HG03097 (cell line): ENCODE data around the gene SLC16A5.

Experiments used
- ATAC-seq: cut with Tn5 transposase; IDR thresholded peaks from one replicate; pipeline ENCODE4 v1.9.1; 2021; ENCODE audit not compliant: unreplicated experiment, low FRiP score

The SLC16A5 gene

DNA sequence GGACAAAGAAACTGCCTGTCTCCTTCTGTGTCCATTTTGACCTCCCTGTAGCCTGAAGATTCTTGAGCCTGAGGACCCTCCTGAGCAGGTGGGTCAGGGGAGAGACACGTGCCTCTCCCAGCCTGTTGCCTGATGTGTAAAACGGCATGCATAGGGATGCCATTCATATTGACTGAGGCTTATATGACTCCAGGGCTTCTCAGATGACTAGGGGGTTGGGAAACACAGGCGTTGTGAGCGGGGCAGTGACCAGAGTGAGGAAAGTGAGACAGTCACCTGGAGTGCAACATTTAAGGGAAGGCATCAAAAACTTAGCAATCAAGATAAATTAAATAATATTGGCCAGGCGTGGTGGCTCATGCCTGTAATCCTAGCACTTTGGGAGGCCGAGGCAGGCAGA lies 5.1 kb upstream of the SLC16A5 start:
- ATAC-seq: no peak

GRCh38 chr17:75084039-75084660 lies 3.6 kb upstream of the SLC16A5 start:
- no peak for ATAC-seq

DNA sequence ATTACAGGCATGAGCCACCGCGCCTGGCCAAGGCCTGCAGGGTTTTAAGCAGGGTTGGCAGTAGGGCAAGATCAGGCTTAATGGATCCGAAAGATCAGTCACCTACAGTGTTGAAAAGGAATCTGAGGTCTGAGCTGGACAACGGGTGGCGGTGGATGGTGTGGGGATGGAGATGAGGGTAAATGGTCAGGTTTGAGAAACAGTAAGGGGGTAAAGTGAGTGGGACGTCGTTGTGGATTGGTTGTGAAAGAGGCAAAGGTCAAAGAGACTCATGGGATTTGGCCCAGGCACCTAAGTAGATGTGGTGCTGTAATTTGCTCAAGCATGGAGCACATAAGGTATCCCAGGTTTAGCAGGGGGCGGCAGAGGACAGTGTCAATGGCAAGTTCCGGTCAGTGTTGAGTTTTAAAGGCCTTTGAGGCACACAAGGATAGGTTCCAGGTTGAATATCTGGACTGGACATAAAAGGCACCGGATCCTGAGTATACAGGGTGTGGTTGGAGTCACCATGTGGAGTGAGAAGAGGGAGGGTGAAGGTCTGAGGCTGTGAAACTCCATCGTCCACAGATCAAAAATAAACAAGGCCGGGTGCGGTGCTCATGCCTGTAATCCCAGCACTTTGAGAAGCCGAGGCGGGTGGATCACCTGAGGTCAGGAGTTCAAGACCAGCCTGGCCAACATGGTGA lies 1.1 kb upstream of the SLC16A5 start:
- ATAC-seq: no peak

DNA sequence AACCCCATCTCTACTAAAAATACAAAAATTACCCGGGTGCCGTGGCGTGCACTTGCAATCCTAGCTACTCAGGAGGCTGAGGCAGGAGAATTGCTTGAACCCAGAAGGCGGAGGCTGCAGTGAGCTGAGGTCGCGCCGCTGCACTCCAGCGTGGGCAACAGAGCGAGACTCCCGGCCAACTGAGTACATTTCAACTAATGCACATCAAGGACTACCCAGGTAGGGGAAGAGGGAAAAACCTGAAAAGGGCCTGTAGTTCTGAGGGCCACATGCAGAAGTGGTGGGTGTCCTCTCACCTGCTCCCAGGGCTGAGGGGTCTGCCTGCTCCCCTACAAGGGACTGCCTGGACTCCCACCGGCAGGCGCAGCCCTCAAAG lies 584 bp upstream of the SLC16A5 start:
- ATAC-seq: no peak

DNA sequence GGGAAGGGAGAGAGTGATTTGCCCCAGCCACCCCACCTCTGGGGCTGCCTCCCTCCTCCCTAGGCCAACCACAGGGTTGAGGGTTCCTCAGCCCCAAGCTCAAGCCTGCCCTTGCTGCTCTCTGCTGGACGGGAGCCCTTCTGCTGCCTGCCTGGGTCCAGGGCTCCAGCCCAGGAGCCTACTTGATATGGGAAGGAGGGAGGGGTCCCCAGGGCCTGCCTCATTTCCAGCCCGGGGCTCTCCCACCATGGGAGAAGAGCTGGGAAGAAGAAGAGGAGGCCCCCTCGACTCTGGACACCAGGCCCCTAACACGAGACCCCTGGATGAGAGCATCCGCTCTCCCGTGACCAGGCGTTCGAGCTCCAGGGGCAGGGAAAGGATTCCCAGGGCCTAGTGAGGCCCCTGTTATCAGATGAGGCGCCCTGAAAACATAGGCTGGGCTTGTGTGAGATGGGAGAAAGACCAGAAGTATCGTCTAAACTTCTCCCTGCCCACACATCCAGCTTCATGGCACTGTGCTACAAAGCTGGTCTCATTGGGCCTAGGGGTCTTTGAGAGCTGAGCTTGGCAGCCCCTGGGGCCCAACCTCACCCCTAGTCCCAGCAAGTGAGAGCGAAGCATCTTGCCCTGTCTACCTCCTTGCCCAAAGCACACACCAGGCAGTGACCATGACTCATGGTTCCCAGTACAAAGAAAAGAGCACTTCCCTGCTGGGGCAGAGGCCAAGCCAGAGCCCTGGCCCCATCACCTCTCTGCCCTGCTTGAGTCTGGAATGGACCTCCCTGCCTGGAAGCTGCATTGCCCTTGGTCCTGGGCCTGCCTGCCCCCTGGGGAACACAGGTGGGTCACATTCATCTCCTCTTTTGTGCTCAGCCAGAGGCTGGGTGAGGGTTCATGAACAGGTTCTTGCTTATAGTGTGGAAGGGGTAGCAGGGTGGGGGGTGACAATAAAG lies 987 bp downstream of the SLC16A5 start:
- ATAC-seq: no peak

DNA sequence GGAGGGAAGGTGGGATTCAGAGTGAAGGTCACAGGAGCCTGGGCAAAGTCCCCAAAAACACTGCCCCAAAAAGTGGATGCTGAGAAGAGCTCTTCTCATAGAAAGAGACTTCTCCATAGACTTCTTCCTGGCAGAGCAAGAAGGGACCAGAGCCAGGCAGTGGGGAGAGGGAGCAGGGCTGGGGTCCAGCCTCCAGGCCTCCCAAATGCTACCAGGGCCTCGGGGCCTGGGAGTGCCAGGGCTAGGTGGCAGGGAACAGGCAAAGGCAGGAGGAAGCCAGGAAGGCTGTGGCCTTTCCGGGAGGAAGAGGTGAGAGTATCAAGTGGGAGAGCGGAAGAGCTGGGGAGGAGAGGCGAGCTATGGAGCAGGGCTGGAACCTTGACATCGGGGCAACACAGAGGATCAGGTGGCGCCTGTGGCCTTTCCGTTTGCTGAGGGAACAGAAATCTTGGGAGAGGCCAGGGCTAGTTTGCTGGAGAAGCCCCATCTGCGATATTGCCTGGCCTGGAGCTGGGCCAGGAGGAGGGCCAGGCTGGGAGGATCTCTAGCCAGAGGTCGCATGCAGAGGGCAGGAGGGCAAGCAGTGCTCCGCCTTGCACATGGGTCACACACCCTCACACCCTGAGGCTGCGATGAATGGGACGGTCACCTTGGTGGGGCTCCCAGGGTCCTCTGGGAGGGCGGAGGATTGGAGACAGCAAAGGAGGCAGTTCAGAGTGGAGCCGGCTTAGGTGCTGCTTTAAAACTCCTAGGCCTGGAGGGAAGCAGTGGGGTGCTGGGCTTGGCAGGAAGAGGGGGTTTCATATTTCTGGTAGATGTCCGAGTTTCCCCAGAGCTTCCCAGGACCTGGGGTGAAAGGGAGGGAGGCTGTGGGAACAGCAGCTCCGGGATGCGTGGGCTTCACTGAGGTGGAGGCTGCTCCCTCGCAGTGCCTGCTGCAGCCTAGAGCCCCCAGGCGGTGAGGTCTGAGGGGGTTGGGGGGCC lies 3.4 kb downstream of the SLC16A5 start:
- ATAC-seq: no peak

GRCh38 chr17:75091855-75092327 lies 4.1 kb downstream of the SLC16A5 start:
- ATAC-seq: no peak

DNA sequence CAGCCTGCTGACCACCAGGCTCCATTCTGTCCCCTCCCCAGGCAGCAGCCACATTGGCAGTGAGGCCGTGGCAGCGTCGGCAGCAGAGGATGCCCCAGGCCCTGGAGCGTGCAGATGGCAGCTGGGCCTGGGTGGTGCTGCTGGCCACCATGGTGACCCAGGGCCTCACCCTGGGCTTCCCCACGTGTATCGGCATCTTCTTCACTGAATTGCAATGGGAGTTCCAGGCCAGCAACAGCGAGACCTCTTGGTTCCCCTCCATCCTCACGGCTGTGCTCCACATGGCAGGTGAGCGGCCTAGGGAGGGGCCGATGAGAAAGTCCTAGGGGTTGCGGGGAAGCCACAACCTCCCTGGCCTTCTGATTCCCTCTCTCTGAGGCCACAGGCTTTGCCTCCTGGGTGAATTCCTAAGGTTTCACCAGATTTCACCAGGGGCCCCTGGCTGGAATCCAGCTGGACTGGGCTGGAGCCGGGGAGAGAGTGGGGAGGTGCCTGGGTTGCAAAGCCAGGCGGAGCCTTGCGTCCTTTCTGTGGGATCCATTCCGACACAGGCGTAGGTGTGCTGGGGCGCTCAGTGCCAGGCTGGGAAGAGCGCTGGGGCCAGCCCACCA lies 5.9 kb downstream of the SLC16A5 start:
- no peak for ATAC-seq

GRCh38 chr17:75094871-75095399 lies 7.2 kb downstream of the SLC16A5 start:
- ATAC-seq: no peak

DNA sequence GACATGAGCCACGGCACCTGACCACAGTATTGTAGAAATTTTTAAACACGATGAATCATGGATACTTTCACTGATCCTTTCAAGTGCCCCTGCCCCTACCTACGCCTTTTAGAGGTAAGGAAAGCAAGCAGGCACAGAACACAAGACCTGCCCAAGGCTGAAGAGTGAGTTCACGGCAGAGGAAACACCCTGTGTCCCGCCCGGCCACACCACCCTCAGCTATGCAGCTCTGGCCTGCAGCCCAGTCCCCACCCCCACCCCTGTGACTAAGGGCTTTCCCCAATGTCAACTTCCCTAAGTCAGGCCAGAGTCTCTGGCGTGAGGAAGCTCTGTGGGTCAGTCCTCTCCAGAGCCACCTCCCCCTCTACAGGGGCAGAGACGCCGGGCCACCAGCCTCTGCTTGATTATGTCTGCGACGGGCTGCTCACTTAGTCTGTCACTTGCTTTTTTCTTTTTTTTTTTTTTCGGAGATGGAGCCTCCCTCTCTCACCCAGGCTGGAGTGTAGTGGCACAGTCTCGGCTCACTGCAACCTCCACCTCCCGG lies 8.4 kb downstream of the SLC16A5 start:
- no peak for ATAC-seq

DNA sequence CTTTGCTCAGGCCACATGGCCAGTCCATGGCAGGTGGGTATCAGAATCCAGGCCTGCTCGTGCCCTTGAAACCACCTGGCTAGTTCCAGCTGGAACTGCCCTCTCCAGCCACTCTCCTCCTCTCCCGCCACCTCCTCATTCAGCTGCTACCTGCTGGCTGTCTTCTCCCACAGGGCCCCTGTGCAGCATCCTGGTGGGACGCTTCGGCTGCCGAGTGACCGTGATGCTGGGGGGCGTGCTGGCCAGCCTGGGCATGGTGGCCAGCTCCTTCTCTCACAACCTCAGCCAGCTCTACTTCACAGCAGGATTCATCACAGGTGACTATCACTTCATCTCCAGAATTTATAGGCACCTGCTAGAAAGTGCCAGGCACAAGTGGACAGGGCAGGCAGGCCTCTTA lies 10.1 kb downstream of the SLC16A5 start:
- no peak for ATAC-seq

DNA sequence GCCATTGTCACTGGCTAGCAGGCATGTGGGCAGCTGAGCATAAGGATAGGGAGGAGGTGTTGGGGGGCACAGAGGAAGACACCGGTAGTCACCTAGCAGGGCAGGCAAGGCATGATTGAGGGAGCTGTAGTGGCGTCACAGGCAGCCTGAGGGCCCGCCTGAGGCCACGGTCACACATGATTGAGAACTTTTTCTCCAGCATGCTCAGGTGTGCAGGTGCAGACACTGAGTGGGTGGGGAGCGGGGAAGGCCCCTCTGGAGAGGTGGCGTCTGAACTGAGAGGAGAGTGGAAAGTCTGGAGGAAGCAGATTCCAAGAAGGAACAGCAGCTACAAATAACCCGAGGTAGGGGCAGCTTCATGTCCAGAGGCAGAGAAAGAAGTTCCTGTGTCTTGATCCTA lies 11.1 kb downstream of the SLC16A5 start:
- no peak for ATAC-seq

DNA sequence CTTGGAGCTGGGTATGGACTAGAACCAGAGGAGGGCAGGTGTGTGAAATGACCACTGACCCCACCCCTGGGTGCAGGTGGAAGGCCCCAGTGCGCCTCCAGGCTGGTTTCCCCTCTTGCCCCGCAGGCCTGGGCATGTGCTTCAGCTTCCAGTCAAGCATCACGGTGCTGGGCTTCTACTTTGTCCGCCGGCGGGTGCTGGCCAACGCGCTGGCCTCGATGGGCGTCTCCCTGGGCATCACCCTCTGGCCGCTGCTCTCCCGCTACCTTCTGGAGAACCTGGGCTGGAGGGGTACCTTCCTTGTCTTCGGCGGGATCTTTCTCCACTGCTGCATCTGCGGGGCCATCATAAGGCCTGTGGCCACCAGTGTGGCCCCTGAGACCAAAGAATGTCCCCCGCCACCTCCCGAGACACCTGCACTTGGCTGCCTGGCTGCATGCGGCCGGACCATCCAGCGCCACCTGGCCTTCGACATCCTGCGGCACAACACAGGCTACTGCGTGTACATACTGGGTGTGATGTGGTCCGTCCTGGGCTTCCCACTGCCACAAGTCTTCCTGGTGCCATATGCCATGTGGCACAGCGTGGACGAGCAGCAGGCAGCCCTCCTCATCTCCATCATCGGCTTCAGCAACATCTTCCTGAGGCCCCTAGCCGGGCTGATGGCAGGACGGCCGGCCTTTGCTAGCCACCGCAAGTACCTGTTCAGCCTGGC lies 12.3 kb downstream of the SLC16A5 start:
- ATAC-seq: no peak

DNA sequence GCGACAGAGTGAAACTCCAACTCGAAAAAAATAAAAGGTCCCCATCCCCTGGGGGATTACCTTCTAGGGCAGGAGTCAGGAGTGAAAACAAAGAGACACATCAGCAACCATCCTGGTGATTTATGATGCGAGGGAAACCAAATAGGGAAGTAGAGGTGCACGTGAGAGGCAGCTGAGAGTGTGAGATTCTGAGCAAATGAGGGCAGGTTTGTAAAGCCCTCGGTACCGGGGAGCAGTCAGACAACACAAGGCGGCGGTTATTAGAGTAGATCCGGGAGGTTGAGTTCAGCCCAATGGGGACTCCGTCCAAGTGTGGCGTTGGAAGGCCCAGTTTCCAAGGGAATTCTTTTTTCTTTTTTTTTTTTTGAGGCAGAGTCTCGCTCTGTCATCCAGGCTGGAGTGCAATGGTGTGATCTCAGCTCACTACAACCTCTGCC lies 14.6 kb downstream of the SLC16A5 start:
- ATAC-seq: no peak

GRCh38 chr17:75103601-75104554 lies 16.1 kb downstream of the SLC16A5 start:
- no peak for ATAC-seq

DNA sequence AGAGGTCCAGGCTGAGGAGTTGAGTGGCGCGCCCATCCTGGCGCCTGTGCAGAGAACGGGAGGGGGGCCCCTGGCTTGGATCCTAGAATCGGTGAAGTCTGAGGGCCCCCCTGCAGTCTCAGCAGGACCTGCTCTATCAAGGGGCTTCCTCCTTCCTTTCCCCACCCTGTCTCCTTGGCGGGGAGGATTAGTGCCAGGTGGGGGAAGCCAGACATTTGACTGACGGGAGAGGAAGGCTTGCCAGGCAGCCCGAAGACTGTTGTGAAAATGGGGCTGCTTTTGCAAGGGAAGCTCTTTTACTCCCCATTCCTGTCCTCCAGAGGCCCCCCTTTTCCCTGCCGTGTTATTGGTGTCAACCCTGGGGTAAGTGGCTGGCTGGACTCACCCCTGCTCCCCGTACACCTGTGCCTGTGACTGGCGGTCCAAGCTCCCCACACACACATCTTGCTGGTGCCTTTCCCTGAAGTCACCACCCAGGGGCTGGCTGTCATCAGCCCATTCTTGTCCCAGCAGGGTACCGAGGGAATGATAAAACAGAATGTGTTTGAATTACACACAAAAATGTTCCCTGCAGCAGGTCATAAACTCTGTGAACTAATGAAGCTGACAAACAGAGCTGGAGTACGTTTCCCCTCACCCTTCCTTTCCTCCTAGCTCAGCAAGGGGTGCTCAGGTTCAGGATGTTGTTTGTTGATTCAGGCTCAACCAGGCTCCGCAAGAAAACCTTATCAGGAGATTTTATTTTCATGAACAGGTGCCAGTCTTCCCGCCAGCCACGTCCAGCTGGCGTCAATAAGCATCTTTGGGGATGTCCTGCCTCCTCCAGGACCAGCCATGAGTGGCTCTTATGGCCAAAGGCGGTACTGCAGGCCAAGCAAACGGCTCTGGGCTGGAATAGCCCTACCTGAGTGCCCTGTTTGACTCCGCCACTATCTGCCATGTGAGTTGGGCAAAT lies 17.6 kb downstream of the SLC16A5 start:
- no peak for ATAC-seq
